Effector memory CD4-positive, alpha-beta T cell (primary cell): Measurements from ENCODE around the gene PRDM1.
A peak's percentile ranks its signal among the peaks of the same experiment; 100 is the strongest.

Source experiments
- DNase-seq, 3 donors: peaks; one replicate each; pipeline ENCODE4 v3.0.0-alpha.2; 2020
- H3K27ac ChIP-seq: 2 replicates; pipeline ENCODE4 v1.7.0; 2013; ENCODE audit warnings: mild to moderate bottlenecking, low read length, moderate library complexity; ENCODE audit not compliant: insufficient read depth, poor library complexity, severe bottlenecking
- H3K27me3 ChIP-seq: replicated peaks from 2 replicates; pipeline ENCODE4 v1.7.0; 2013; ENCODE audit warnings: mild to moderate bottlenecking, low read length; ENCODE audit not compliant: insufficient read depth, control insufficient read depth, poor library complexity, severe bottlenecking
- H3K36me3 ChIP-seq: 2 replicates; pipeline ENCODE4 v1.7.0; 2013; ENCODE audit warnings: mild to moderate bottlenecking, low read length, moderate library complexity; ENCODE audit not compliant: control insufficient read depth, insufficient read depth
- H3K4me1 ChIP-seq: 2 replicates; pipeline ENCODE4 v1.7.0; 2013; ENCODE audit warnings: low read length, mild to moderate bottlenecking; ENCODE audit not compliant: control insufficient read depth, insufficient read depth, poor library complexity, severe bottlenecking
- H3K4me3 ChIP-seq: 2 replicates; pipeline ENCODE4 v1.7.0; 2013; ENCODE audit warnings: low read length, low read depth, mild to moderate bottlenecking; ENCODE audit not compliant: insufficient read depth, poor library complexity, severe bottlenecking
- H3K9me3 ChIP-seq: 2 replicates; pipeline ENCODE4 v1.7.0; 2013; ENCODE audit warnings: mild to moderate bottlenecking, low read length, moderate library complexity; ENCODE audit not compliant: control insufficient read depth

The PRDM1 gene

DNA sequence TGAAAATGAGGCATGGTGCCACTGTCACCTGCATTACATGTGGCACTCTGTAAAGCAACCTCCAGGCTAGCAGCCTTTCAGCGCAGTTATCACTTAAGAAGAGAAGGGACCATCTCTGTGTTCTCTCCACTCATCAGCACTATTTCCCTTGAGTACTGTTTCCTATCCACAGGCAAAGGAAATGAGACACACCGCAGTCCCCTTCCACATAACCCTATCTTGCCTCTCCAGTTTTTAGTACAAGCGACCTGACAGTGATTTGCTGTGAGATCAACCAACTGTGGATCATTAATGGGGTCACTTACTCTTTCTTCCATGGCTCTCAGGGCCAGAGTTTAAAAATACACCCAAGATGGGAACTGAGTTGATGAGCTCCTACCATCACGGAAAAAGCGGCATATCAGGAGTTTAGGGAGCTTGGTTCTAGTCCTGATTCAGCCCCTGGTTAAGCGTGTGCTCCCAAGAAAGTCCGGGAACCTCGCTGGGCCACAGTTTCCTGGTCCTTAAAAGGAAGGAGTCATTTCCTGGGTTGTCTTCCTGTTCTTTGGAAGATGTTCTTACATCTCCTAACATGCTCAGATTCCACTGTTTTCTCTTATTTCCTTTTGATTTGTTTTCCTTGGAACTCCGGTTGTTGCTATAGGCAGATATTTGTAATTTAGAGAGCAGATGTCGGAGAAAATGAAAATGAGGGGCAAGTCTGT, 27.3 kb downstream of the PRDM1 start:
- Histone ChIP-seq H3K4me3 (no peak overlapping the region), H3K36me3 (no peaks in the 10 kb centered on the region), H3K9me3 (no peaks in the 10 kb centered on the region), H3K27me3 (no peaks in the 10 kb centered on the region), H3K4me1 (peaks cover 60% of the 10 kb centered on the region), H3K27ac (no peak overlapping the region)
- no peak for DNase-seq

DNA sequence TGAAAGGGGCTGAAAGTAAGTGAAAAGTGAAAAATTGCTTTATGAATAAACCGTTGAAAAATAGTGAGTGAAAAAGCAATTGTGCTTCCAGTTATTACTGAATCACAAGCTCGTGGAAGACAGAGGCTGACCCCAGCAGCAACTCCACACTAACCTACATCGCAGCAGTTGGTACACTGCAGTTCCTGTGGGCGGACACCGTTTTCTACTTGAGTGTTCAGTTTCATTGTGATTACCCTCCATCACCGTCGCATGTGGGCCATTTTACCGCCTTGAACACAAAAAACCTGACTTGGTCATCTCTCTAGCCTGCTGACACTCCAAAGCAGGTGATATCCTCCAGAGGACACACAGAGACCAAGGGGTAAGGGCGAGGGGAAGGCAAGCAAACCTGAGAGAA, 28.4 kb downstream of the PRDM1 start:
- H3K27ac ChIP-seq = no peak overlapping the region
- no peaks in the 10 kb centered on the region for H3K27me3 ChIP-seq
- H3K9me3 ChIP-seq = no peaks in the 10 kb centered on the region
- no peaks in the 10 kb centered on the region for H3K36me3 ChIP-seq
- DNase-seq = peak in 1 of 3 donors; percentile 22
- peaks cover 60% of the 10 kb centered on the region for H3K4me1 ChIP-seq
- H3K4me3 ChIP-seq = peak overlapping the region; percentile 2

- Histone ChIP-seq H3K9me3 (no peaks in the 10 kb centered on the region), H3K27me3 (no peaks in the 10 kb centered on the region), H3K4me3 (no peak overlapping the region), H3K4me1 (peaks cover 60% of the 10 kb centered on the region), H3K27ac (no peak overlapping the region), H3K36me3 (no peaks in the 10 kb centered on the region)
- DNase-seq = no peak
Observed at GRCh38 chr6:106115286-106115685, 29.1 kb downstream of the PRDM1 start.

- Histone ChIP-seq H3K27me3 (no peaks in the 10 kb centered on the region), H3K9me3 (no peaks in the 10 kb centered on the region), H3K4me1 (peaks cover 58% of the 10 kb centered on the region), H3K4me3 (no peak overlapping the region), H3K36me3 (no peaks in the 10 kb centered on the region), H3K27ac (no peak overlapping the region)
- DNase-seq = no peak
Observed at GRCh38 chr6:106116125-106116832, 30.1 kb downstream of the PRDM1 start.

DNA sequence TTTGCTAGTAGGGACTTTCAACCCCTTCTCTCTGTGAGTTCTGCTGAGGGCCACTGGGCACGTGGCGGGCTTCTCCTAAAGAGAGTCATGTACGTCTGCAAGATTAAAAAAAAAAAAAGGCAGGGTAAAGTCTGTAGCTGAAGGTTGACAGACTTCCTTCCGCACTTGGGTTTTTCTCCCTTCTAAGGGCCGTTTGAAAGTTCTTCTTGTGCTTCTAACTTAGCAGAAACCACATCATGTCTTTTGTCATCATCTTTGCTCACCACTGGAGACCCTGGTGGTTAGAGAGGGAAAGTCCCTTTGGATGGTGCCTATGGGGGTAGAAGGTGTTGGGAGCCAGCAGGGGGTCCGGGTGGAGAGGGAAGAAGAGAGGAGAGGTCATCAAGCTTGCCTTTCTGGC, 31.4 kb downstream of the PRDM1 start:
- Histone ChIP-seq H3K36me3 (no peaks in the 10 kb centered on the region), H3K4me3 (no peak overlapping the region), H3K4me1 (peaks cover 48% of the 10 kb centered on the region), H3K27ac (peak overlapping the region; percentile 52), H3K27me3 (no peaks in the 10 kb centered on the region), H3K9me3 (no peaks in the 10 kb centered on the region)
- peak; percentile 53 to 71 (median 65) for DNase-seq

DNA sequence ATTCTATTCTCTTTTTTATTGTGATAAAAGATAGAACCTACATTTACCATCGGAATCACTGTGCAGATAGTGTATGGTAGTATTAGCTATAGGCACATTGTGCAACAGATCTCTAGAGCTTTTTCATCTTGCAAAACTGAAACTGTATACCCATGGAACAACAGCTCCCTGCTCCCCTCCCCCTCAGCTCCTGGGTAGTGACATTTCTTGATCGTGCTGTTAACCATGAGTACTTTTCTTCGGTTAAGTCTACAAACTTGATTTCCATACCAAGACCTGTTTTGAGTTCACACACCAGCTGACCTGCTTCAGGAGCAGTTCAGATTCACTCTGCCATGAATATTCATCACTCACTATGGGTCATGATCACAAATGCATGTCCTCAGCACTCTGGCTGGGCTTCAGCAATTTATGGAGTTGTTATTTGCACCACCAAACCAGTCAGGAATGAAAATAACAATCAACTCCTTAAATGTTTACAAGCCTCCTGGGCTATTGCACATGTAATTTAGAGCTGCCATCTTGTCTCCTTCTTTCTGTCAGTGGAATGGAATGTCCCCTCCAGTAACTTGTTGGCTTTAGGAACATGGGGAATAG, 32.8 kb downstream of the PRDM1 start:
- Histone ChIP-seq H3K36me3 (no peaks in the 10 kb centered on the region), H3K27ac (no peak overlapping the region), H3K9me3 (no peaks in the 10 kb centered on the region), H3K4me3 (no peak overlapping the region), H3K4me1 (peaks cover 35% of the 10 kb centered on the region), H3K27me3 (no peaks in the 10 kb centered on the region)
- no peak for DNase-seq

DNA sequence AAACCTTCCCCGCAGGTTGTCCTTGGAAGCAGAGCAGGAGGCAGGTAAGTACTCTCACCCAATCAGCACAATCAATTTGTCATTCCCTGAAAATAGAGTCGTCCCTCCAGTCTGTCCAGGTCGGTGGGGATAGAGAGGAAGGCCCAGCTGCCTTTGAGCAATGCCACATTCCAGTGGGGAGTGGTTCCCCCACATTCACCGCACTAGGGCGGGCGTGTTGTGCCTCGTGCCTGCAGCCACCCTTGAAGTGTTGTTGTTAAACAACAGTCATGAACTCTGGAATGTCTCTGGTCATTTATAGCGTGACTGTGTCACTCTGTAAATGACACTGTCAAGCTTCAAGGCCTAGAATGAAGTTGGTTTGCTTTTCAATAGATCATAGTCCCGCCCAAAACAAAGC, 33.4 kb downstream of the PRDM1 start:
- Histone ChIP-seq H3K27me3 (no peaks in the 10 kb centered on the region), H3K4me1 (peaks cover 28% of the 10 kb centered on the region), H3K27ac (no peak overlapping the region), H3K4me3 (no peak overlapping the region), H3K36me3 (no peaks in the 10 kb centered on the region), H3K9me3 (no peaks in the 10 kb centered on the region)
- no peak for DNase-seq

- no peak overlapping the region for H3K27ac ChIP-seq
- no peak overlapping the region for H3K4me3 ChIP-seq
- H3K4me1 ChIP-seq = peaks cover 24% of the 10 kb centered on the region
- no peaks in the 10 kb centered on the region for H3K36me3 ChIP-seq
- DNase-seq = no peak
- no peaks in the 10 kb centered on the region for H3K27me3 ChIP-seq
- no peaks in the 10 kb centered on the region for H3K9me3 ChIP-seq
Observed at GRCh38 chr6:106120006-106120405, 33.9 kb downstream of the PRDM1 start.

DNA sequence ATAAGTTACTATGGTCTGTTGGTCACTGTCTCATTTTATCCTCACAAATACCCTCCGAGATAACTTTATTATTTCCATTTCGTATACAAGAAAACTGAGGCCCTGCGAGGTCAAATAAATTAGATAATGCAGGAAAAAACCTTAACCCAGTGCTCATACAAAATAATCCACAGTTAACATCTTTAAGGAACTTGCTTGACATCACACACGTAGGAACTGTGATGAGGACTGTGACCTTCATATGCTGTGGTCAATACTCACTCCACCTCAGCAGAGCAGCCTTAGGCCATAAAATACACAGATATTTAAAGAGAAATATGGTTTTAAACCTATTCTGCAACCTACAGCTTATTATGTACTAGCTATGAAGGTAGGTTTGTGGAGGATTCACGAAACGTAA, 34.3 kb downstream of the PRDM1 start:
- no peaks in the 10 kb centered on the region for H3K36me3 ChIP-seq
- no peak overlapping the region for H3K4me3 ChIP-seq
- H3K27me3 ChIP-seq = no peaks in the 10 kb centered on the region
- no peak for DNase-seq
- peaks cover 20% of the 10 kb centered on the region for H3K4me1 ChIP-seq
- no peak overlapping the region for H3K27ac ChIP-seq
- no peaks in the 10 kb centered on the region for H3K9me3 ChIP-seq

GRCh38 chr6:106122306-106122918, 36.3 kb downstream of the PRDM1 start:
- no peaks in the 10 kb centered on the region for H3K36me3 ChIP-seq
- peaks cover 5% of the 10 kb centered on the region for H3K4me1 ChIP-seq
- DNase-seq = no peak
- H3K9me3 ChIP-seq = no peaks in the 10 kb centered on the region
- no peak overlapping the region for H3K4me3 ChIP-seq
- no peak overlapping the region for H3K27ac ChIP-seq
- H3K27me3 ChIP-seq = no peaks in the 10 kb centered on the region
